Stimulated activated CD4-positive, alpha-beta T cell treated with anti-CD3 and anti-CD28 coated beads, TNF-alpha, amount 100 ng/mL, for 24 hours (primary cell): ENCODE data around the gene PLVAP.

Experiments
- DNase-seq, 3 experiments: peaks; one replicate each; pipeline ENCODE4 v3.0.0-alpha.2; 2020; ENCODE audit warnings: low read depth in 3 of 3

PLVAP gene

GRCh38 chr19:17357724-17358123 is 19.4 kb downstream of the PLVAP start:
- no peak for DNase-seq

GRCh38 chr19:17357078-17357666 is 20.0 kb downstream of the PLVAP start:
- no peak for DNase-seq

- no peak for DNase-seq
Measured at GRCh38 chr19:17353386-17353785, 23.8 kb downstream of the PLVAP start.

- DNase-seq: no peak
Measured at GRCh38 chr19:17352608-17353280, 24.4 kb downstream of the PLVAP start.

GRCh38 chr19:17351815-17352435 is 25.2 kb downstream of the PLVAP start:
- no peak for DNase-seq

GRCh38 chr19:17348700-17349099 is 28.4 kb downstream of the PLVAP start:
- no peak for DNase-seq

GRCh38 chr19:17347877-17348276 is 29.3 kb downstream of the PLVAP start:
- no peak for DNase-seq

GRCh38 chr19:17347361-17347760 is 29.8 kb downstream of the PLVAP start:
- no peak for DNase-seq

GRCh38 chr19:17346109-17346671 is 31.0 kb downstream of the PLVAP start:
- peak; percentile 62 to 78 (median 62) for DNase-seq

- no peak for DNase-seq
Measured at GRCh38 chr19:17341845-17342244, 35.3 kb downstream of the PLVAP start.

- no peak for DNase-seq
Measured at GRCh38 chr19:17341386-17341785, 35.8 kb downstream of the PLVAP start.

- no peak for DNase-seq
Measured at GRCh38 chr19:17340871-17341357, 36.2 kb downstream of the PLVAP start.

GRCh38 chr19:17340302-17340870 is 36.8 kb downstream of the PLVAP start:
- DNase-seq: no peak

GRCh38 chr19:17339088-17339741 is 37.9 kb downstream of the PLVAP start:
- DNase-seq: peak in 1 of 3 experiments; percentile 73

- DNase-seq: no peak
Measured at GRCh38 chr19:17338433-17339078, 38.6 kb downstream of the PLVAP start.

GRCh38 chr19:17337675-17338432 is 39.3 kb downstream of the PLVAP start:
- DNase-seq: peak in 1 of 3 experiments; percentile 52

GRCh38 chr19:17336872-17337674 is 40.1 kb downstream of the PLVAP start, which contains the start of gene GTPBP3:
Gene GTPBP3 (plus strand): TSS chr19:17337553. CDS start chr19:17337612, 59 bp downstream.
- peak; percentile 87 to 98 (median 93) for DNase-seq

GRCh38 chr19:17335575-17335974 is 41.6 kb downstream of the PLVAP start:
- no peak for DNase-seq
